HG02870 (cell line): ENCODE measurements around the gene HOXB1.
"Not testable (repeated sequence)": the region's sequence is repeated elsewhere in the genome, so short reads cannot be mapped to it uniquely, and the experiment has no call there.

Experiments
- ATAC-seq: cut with Tn5 transposase; IDR thresholded peaks from one replicate; pipeline ENCODE4 v1.9.1; 2021; ENCODE audit warnings: mild to moderate bottlenecking, moderate library complexity; ENCODE audit not compliant: unreplicated experiment

HOXB1 gene

DNA sequence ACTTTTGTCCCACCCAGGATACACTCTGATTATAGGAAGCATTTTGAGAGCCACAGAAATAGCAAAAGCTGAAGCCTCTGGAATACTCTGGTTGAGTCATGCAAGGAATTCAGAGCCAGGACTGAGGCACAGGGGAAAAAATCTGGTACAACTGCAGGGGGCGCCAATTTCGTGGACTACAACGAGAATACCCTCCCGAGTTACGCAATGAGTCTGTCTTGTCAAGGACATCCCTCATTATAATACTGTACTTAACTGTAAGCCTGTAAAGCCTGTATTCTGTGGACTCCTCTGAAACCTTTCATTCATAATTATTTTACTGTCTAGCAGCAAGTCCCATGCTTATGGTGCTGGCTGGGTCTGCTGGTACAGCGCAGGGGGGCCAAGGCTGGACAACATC is 7.8 kb downstream of the HOXB1 start:
- no peak for ATAC-seq

- no peak for ATAC-seq
These were observed 8.7 kb downstream of the HOXB1 start for GRCh38 chr17:48522031-48522653.

DNA sequence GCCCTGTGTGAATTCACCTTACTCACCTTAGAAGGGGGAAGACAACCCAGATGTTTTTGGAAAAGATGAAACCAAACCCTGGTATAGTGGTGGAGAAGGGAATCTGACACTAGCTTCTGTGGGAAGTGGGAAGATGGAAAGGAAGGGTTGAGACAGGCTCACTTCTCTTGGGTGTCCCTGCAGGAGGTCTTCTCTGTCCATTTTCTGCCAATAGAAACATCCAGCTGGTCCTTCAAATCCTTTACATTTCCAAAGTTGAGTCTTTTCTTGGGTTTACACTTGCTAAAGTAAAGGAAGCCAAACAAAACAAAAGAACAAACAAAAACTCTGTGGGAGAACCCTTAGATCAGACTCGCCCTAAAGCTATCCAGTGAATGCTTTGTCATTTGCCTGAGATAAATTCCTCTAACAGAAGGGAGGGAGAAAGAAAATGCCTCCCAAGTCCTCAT is 10.2 kb downstream of the HOXB1 start:
- no peak for ATAC-seq

DNA sequence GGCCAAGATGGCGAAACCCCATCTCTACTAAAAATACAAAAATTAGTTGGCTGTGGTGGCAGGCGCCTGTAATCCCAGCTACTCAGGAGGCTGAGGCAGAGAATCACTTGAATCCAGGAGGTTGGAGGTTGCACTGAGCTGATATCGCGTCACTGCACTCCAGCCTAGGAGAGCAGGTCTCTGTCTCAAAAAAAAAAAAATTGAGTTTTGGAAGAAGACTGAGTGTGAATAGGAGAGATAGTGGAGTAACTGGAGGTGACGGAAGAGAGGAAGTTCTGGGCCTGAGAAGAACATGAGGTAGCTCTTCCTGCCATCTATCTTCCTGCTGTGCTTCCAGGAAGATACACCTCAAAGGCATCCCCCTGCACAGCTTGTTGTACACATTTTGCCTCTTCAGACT is 11.4 kb downstream of the HOXB1 start:
- no peak for ATAC-seq

GRCh38 chr17:48517478-48517877 is 13.3 kb downstream of the HOXB1 start:
- no peak for ATAC-seq

DNA sequence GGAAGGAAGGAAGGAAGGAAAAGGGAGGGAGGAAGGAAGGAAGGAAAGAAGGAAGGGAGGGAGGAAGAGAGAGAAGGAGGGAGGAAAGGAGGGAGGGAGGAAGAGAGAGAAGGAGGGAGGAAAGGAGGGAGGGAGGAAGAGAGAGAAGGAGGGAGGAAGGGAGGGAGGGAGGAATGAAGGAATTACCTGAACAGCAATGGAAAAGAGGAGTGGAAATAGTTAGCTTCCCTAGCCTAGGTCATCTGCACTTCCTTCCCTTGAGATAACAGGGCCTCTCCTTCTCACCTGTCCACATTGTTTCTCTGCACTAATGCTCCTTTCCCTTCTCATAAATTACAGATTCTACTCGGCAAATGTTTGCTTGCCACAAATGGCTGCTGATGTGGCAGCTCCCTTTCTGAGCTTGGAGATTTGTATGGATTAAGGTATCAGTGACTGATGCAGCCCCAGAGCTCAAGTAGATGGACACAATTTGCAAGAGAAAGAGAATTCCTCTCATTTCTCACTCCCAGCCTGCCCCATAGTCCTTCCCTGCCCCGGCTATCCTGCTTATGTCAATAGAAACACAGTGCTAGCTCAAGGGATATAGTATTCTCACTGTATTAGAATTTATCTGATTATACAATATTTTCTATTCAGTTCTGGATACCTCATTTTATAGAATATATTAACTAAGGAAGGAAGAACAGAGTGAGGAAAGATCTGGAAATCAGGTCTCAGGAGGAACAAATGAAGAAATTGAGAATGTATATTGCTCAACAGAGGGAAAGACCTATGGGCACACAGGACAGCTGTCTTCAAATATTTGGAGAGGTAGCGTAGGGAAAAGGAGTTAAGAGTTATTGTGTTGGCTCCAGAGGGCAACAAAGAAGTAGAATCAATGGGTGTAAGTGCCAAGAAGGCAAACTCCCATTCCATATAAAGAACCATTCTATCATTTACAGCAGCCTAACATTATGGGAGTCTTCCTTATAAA is 14.6 kb downstream of the HOXB1 start:
- no peak for ATAC-seq

DNA sequence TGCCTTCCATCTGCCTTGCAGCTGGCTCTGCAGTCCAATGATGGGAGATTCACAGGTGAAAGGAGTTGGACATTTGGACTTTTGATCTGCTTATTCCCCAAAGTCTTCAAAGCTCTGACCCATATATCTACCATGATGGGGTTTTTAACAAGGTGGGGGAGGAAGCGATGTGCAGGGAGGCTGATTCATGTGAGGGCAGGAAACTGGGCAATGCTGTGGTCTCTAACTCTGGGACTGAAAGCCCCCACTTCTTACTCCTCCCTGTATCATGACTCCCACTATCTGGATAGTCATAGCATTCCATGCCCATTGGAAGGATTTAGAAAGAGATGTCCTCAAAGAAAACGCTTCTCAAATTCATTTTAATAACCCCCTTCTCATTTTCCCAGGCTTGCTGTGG is 16.3 kb downstream of the HOXB1 start:
- no peak for ATAC-seq

DNA sequence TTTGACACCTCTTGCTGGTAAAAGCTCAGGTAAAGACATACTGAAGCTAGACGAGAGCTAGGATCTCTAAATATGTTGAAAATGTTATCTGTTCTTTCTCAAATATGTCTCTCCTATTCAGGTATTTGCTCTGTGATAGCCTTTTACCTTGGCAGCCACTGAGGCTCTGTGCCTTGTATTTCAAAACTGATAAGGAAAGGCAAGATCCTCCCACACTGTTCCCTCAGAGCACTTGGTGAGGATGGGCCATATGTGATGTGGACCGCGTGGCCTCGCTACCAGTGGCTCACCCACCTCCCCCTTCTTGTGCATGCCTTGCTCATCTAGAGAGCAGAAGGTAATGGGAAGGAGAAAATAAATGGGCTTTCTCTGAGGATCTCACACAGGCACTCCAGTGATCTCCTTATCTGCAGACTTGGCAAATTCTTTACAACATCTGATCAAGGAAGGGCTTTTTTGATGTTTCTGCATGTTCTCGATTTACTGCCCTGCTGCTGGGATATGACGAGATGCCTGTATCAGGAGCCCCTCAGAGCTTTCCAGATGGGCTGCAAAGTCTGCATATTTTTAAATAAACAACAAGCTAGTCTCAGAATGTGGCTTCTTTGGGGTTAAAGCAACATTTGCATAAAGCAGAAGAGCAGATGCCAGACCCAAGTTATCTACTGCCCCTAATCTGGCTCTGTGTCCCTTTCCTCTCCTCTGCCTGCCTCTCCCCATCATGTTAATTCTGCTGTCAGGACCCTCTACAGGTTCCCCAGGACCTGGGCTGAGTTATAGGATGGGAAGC is 16.9 kb downstream of the HOXB1 start:
- no peak for ATAC-seq

- ATAC-seq, result no peak
These were observed 17.7 kb downstream of the HOXB1 start for GRCh38 chr17:48513097-48513496.

DNA sequence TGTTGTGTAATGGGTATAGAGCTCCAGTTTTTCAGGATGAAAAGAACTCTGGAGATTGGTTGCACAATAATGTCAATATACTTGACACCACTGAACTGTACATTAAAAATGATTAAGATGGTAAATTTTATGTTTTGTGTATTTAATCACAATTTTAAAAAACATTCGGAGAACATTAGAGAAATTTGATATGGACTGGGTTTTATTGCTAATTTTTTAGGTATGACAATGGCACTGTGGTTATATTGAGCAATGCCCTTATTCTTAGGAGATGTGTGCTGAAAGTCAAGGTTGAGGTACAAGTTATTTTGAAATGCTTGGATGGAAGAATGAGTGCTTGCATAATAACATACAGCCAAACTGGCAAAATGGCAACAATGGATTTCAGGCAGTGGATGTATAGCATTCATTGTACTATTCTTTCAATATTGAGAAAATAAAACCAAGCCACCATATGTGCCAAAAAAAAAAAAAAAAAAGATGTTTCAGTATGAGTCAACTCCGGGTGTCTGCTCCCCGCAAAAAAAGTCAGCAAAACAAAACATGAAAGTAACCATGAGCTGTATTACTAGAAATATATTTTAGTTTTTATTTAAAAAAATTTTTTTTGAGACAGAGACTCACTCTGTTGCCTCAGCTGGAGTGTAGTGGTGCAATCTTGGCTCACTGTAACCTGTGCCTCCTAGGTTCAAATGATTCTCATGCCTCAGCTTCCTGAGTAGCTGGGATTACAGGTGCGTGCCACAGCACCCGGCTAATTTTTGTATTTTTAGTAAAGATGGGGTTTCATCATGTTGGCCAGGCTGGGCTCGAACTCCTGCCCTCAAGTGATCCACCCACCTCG is 19.8 kb downstream of the HOXB1 start:
- ATAC-seq, result peak; percentile 49

GRCh38 chr17:48510381-48510760 is 20.4 kb downstream of the HOXB1 start:
- ATAC-seq, result no peak

DNA sequence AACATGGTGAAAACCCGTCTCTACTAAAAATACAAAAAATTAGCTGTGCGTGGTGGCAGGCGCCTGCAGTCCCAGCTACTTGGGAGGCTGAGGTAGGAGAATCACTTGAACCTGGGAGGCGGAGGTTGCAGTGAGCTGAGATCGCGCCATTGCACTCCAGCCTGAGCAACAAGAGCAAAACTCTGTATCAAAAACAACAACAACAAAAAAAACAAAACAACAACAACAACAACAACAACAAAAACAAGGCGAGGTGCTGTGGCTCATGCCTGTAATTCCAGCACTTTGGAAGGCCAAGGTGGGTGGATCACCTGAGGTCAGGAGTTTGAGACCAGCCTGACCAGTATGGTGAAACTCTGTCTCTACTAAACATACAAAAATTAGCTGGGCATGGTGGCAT is 21.1 kb downstream of the HOXB1 start:
- not testable (repeated sequence) for ATAC-seq

DNA sequence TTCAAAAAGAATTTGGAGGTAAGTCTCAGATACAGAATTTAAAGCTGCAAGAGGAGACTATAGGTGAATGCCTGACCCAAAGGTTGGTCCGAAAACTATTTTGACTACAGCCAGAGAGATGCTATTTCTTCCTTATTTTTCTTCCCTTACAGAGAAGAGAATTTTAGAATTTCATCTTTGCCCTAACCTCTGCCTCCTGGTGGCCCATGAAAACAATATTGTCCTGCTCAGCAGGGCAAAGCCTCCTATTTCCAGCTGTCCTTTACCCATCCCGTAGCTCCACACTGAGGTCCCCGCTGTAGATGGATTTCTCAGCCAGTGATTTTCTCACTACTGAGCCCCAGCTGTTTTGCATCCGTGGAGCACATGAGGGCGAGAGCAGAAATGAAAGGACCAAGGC is 24.6 kb downstream of the HOXB1 start:
- ATAC-seq, result no peak

DNA sequence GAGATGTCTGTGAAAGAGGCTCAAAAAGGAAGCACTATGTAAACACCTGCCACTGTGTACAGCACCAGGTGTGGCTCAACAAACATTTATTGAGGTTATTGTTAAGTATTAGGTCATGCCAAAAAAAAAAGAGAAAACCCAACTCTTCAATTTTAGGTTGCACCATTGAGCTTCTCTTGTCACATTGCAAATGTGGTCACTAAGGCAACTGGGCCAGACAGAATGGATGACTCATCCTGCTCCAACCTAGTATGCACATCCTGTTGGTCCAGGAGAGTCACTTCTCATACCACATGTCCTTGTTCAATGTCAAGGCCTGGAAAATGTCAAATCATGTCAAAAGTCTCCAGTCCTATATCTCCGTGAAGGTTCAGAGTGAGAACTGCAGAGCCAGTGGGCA is 25.0 kb downstream of the HOXB1 start:
- peak; percentile 77 for ATAC-seq

GRCh38 chr17:48504953-48505352 is 25.9 kb downstream of the HOXB1 start:
- ATAC-seq, result no peak

GRCh38 chr17:48503747-48504146 is 27.1 kb downstream of the HOXB1 start:
- no peak for ATAC-seq

- ATAC-seq, result no peak
These were observed 27.9 kb downstream of the HOXB1 start for GRCh38 chr17:48502901-48503300.

DNA sequence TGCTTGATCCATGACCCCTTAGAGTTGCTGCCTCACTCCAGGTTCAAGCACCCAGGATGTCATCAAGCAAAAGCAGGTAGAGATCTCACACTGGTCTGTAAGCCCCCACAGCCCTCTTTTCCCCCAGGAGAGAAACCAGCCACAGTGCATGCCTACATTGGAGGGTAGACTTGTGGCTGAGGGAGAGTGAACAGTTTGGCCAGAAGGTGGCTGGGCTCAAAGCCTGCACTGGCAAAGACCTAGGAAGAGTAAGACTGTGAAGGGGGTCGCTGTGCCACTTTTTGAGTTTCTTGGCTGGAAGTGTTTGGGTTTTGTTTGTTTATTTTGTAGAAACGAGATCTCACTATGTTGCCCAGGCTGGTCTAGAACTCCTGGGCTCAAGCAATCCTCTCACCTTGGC is 28.5 kb downstream of the HOXB1 start:
- no peak for ATAC-seq

DNA sequence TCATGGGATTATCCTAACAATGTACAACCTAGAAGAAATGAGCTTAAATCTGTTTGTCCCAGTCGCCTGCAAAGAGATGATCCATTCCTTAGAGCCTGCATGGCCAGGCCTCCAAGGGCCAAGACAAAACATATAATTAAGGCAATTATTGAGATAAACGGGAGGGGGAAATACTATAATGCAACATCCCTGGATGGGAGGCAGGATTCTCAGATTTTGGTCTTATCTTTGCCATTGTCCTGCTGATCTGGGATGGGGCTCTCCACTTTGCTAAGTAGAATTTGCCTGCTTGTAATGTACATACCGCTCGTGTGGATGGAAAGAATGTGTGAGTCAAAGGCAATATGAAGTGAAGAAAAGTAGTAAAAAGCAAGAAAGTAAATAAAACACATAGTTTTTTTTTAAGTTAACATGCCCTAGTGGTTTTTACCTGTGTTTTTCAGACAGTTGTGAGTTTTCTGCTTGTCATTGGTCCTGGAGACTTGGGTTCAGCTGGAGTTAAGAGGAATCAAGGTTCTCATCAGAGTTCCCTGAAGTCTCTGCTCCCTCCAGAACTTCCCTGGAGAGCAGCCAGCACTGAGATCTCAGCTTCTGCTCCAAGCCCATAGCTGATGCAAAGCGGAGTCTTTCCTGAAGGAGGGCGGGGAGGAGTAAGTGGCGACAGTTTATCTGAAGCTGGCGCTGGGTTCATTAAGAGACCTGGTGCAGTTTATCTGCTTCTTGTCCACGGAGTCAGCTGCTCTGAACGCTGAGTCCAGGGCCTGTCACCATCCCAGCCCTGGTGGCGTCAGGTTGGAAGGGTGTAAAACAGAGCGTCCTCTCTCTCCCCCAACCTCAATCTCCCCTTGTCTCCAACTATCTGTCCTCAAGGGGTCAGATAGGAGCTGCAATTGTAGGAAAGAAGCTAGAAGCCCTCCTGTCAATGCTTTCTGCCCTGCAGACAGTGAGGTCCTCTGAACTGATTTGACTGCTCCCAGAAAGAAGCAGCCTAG is 30.1 kb downstream of the HOXB1 start:
- no peak for ATAC-seq
